H1 (cell line): Measurements from ENCODE around the gene MRPL11. TPM values are rescaled to one million over a fixed set of nuclear protein-coding genes. Genes with fewer than 3 reads are reported as not detected.

Experiments
- CTCF ChIA-PET: fragments of 300-600 bp; sonication (Branson Sonifier 250); formaldehyde crosslinking; loops from one replicate; lab custom pipeline; 2021; ENCODE audit not compliant: partially characterized antibody; lab: Charles Lee
- POLR2A ChIA-PET: fragments of 300-600 bp; sonication (Branson Sonifier 250); formaldehyde crosslinking; loops from one replicate; lab custom pipeline; 2021; ENCODE audit warnings: inconsistent platforms; ENCODE audit not compliant: partially characterized antibody; lab: Charles Lee
- DNase-seq, 2 experiments: peaks; one replicate each; pipeline versions ENCODE4 v3.0.0 to v3.0.0-alpha.2; 2010 to 2022; ENCODE audit warnings: low spot score in 2 of 2, low read depth in 1 of 2, mixed read lengths in 1 of 2
- FAIRE-seq: peaks from 2 replicates; lab custom pipeline; 2011; peaks lifted over from hg19 to GRCh38; lab: Jason Lieb, UNC
- H2AFZ ChIP-seq: 2 replicates; pipeline ENCODE4 v1.8.1; 2012; ENCODE audit warnings: low read length, inconsistent platforms
- H2AK5ac ChIP-seq: 2 replicates; pipeline ENCODE4 v1.6.1; 2013; ENCODE audit warnings: low read depth, low read length
- H2BK120ac ChIP-seq: replicated peaks from 2 replicates; pipeline ENCODE3; 2013; ENCODE audit warnings: low read depth, low read length, inconsistent platforms
- H2BK12ac ChIP-seq: 2 replicates; pipeline ENCODE4 v1.6.1; 2013; ENCODE audit warnings: low read depth, low read length
- H2BK15ac ChIP-seq: 2 replicates; pipeline ENCODE4 v1.6.1; 2013; ENCODE audit warnings: low read length
- H2BK20ac ChIP-seq: 2 replicates; pipeline ENCODE4 v1.6.1; 2013; ENCODE audit warnings: low read length
- H2BK5ac ChIP-seq: 2 replicates; pipeline ENCODE4 v1.6.1; 2013; ENCODE audit warnings: low read depth, low read length
- H3K14ac ChIP-seq: 2 replicates; pipeline ENCODE4 v1.6.1; 2013; ENCODE audit warnings: inconsistent platforms; ENCODE audit not compliant: insufficient read length
- H3K18ac ChIP-seq: 2 replicates; pipeline ENCODE4 v1.6.1; 2013; ENCODE audit warnings: low read length; ENCODE audit errors: extremely low read depth
- H3K23ac ChIP-seq: 2 replicates; pipeline ENCODE4 v1.6.1; 2013; ENCODE audit warnings: inconsistent platforms; ENCODE audit not compliant: insufficient read length
- H3K23me2 ChIP-seq: 2 replicates; pipeline ENCODE4 v1.6.1; 2013; ENCODE audit warnings: low read depth, low read length
- H3K27ac ChIP-seq: 2 replicates; pipeline ENCODE4 v1.6.1; 2011; ENCODE audit warnings: low read depth, low read length, inconsistent platforms
- H3K27me3 ChIP-seq, 4 experiments: replicated peaks in 1 of 4; 1 replicate in 1 of 4; 2 replicates in 3 of 4; pipeline versions ENCODE4 v1.6.1 to v1.8.1; 2011 to 2013; ENCODE audit warnings: low read length in 3 of 4, mild to moderate bottlenecking in 3 of 4, inconsistent platforms in 2 of 4, mixed read lengths in 2 of 4, moderate library complexity in 1 of 4; ENCODE audit not compliant: control insufficient read depth in 3 of 4, insufficient read depth in 3 of 4; ENCODE audit errors: extremely low read depth in 1 of 4
- H3K36me3 ChIP-seq, 4 experiments: 2 replicates each; pipeline versions ENCODE4 v1.6.1 to v1.8.1; 2011 to 2013; ENCODE audit warnings: mild to moderate bottlenecking in 4 of 4, low read length in 3 of 4, moderate library complexity in 2 of 4, control low read depth in 1 of 4, inconsistent platforms in 1 of 4; ENCODE audit not compliant: insufficient read depth in 4 of 4, control insufficient read depth in 2 of 4
- H3K4ac ChIP-seq: replicated peaks from 2 replicates; pipeline ENCODE3; 2013; ENCODE audit warnings: low read length, low read depth, mixed read lengths, inconsistent platforms; ENCODE audit not compliant: insufficient read length
- H3K4me1 ChIP-seq, 4 experiments: replicated peaks in 1 of 4; 1 replicate in 1 of 4; 2 replicates in 3 of 4; pipeline versions ENCODE4 v1.6.1 to v1.8.1; 2011 to 2013; ENCODE audit warnings: low read length in 3 of 4, inconsistent platforms in 2 of 4, mixed read lengths in 1 of 4; ENCODE audit not compliant: insufficient read depth in 4 of 4, control insufficient read depth in 3 of 4
- H3K4me2 ChIP-seq, 2 experiments: 2 replicates each; pipeline versions ENCODE4 v1.6.1 to v1.8.1; 2011 to 2013; ENCODE audit warnings: low read depth in 2 of 2, low read length in 2 of 2, control low read depth in 1 of 2, inconsistent platforms in 1 of 2, mild to moderate bottlenecking in 1 of 2; ENCODE audit not compliant: insufficient read depth in 1 of 2
- H3K4me3 ChIP-seq, 4 experiments: fragments of 200-600, 300-600 bp in 1 of 4; sonication (generic), shearing (Covaris generic), sonication (Bioruptor Twin) in 1 of 4; 2 replicates each; pipeline versions ENCODE4 v1.5.1 to v1.8.1; 2011 to 2016; ENCODE audit warnings: low read length in 4 of 4, low read depth in 3 of 4, control low read depth in 2 of 4, inconsistent platforms in 2 of 4, mild to moderate bottlenecking in 2 of 4, mixed read lengths in 1 of 4, moderate library complexity in 1 of 4; ENCODE audit not compliant: insufficient read depth in 2 of 4; ENCODE audit errors: extremely low read depth in 1 of 4
- H3K56ac ChIP-seq: replicated peaks from 2 replicates; pipeline ENCODE3; 2013; ENCODE audit warnings: low read depth, mild to moderate bottlenecking, mixed read lengths, low read length, inconsistent platforms; ENCODE audit not compliant: insufficient read length
- H3K79me1 ChIP-seq: 2 replicates; pipeline ENCODE4 v1.6.1; 2013; ENCODE audit warnings: low read depth, low read length, control low read depth
- H3K79me2 ChIP-seq, 2 experiments: 2 replicates each; pipeline versions ENCODE4 v1.6.1 to v1.8.1; 2012 to 2013; ENCODE audit warnings: low read length in 2 of 2, mild to moderate bottlenecking in 2 of 2, inconsistent platforms in 1 of 2; ENCODE audit not compliant: insufficient read depth in 2 of 2, control insufficient read depth in 1 of 2
- H3K9ac ChIP-seq, 4 experiments: replicated peaks in 1 of 4; 1 replicate in 1 of 4; 2 replicates in 3 of 4; pipeline versions ENCODE4 v1.6.1 to v1.8.1; 2011 to 2013; ENCODE audit warnings: low read depth in 3 of 4, low read length in 3 of 4, control low read depth in 2 of 4, mild to moderate bottlenecking in 2 of 4, moderate library complexity in 2 of 4, inconsistent platforms in 1 of 4; ENCODE audit errors: extremely low read depth in 1 of 4
- H3K9me3 ChIP-seq, 2 experiments: 2 replicates each; pipeline versions ENCODE4 v1.6.1 to v1.8.1; 2012 to 2013; ENCODE audit warnings: mild to moderate bottlenecking in 2 of 2, moderate library complexity in 2 of 2, control low read depth in 1 of 2, inconsistent platforms in 1 of 2, low read depth in 1 of 2, low read length in 1 of 2, mixed read lengths in 1 of 2; ENCODE audit not compliant: insufficient read depth in 2 of 2
- H4K20me1 ChIP-seq, 2 experiments: replicated peaks in 1 of 2; 2 replicates each; pipeline versions ENCODE3 to v1.8.1; 2011 to 2013; ENCODE audit warnings: inconsistent platforms in 2 of 2, low read length in 2 of 2, mild to moderate bottlenecking in 1 of 2; ENCODE audit not compliant: insufficient read depth in 2 of 2, control insufficient read depth in 1 of 2
- H4K5ac ChIP-seq: 2 replicates; pipeline ENCODE4 v1.6.1; 2013; ENCODE audit warnings: low read length, low read depth, mixed read lengths, inconsistent platforms; ENCODE audit not compliant: insufficient read length
- H4K8ac ChIP-seq: 2 replicates; pipeline ENCODE4 v1.8.0; 2013; ENCODE audit warnings: mild to moderate bottlenecking, moderate library complexity, low read length, inconsistent platforms; ENCODE audit not compliant: insufficient read depth; ENCODE audit errors: extremely low read depth
- H4K91ac ChIP-seq: replicated peaks from 2 replicates; pipeline ENCODE3; 2013; ENCODE audit warnings: low read length, mixed read lengths, inconsistent platforms; ENCODE audit not compliant: insufficient read length
- BRCA1 ChIP-seq: IDR thresholded peaks from 2 replicates; pipeline ENCODE4 v1.6.1; 2012; ENCODE audit warnings: low read depth, low read length, improper control_type of control experiment
- EP300 ChIP-seq, 2 experiments: IDR thresholded peaks; 1 replicate in 1 of 2; 2 replicates in 1 of 2; pipeline ENCODE4 v1.6.1; 2011 to 2012; ENCODE audit warnings: low read depth in 2 of 2, low read length in 2 of 2, mild to moderate bottlenecking in 2 of 2, borderline replicate concordance in 1 of 2, inconsistent platforms in 1 of 2, moderate library complexity in 1 of 2
- FOSL1 ChIP-seq: IDR thresholded peaks from 2 replicates; pipeline ENCODE4 v1.6.1; 2011; ENCODE audit warnings: mild to moderate bottlenecking, low read depth, low read length, moderate library complexity; ENCODE audit not compliant: insufficient read depth
- GABPA ChIP-seq: IDR thresholded peaks from 2 replicates; pipeline ENCODE4 v1.6.1; 2011; ENCODE audit warnings: mild to moderate bottlenecking, low read length, moderate library complexity, borderline replicate concordance; ENCODE audit not compliant: insufficient read depth
- GTF2F1 ChIP-seq: IDR thresholded peaks from 2 replicates; pipeline ENCODE4 v1.6.1; 2012; ENCODE audit warnings: low read depth, low read length, improper control_type of control experiment, borderline replicate concordance
- HDAC6 ChIP-seq: IDR thresholded peaks from one replicate; pipeline ENCODE4 v1.7.1; 2012; ENCODE audit warnings: low read depth, mild to moderate bottlenecking, inconsistent platforms, low read length, moderate library complexity
- KDM1A ChIP-seq: fragments of 200-600, 300-600 bp; sonication (generic); IDR thresholded peaks from 2 replicates; pipeline ENCODE4 v1.7.1; 2016; ENCODE audit warnings: mild to moderate bottlenecking, low read length, borderline replicate concordance
- KDM5A ChIP-seq: fragments of 200-600 bp; IDR thresholded peaks from 2 replicates; pipeline ENCODE4 v1.7.1; 2012; ENCODE audit warnings: mild to moderate bottlenecking, low read length, inconsistent platforms, mixed read lengths
- MAFK ChIP-seq: IDR thresholded peaks from 2 replicates; pipeline ENCODE4 v1.6.1; 2012; ENCODE audit warnings: low read depth, mild to moderate bottlenecking, improper control_type of control experiment, low read length
- SIX5 ChIP-seq: IDR thresholded peaks from 2 replicates; pipeline ENCODE4 v1.6.1; 2011; ENCODE audit warnings: mild to moderate bottlenecking, low read depth, low read length
- TCF12 ChIP-seq: IDR thresholded peaks from 2 replicates; pipeline ENCODE4 v1.6.1; 2011; ENCODE audit warnings: low read depth, mild to moderate bottlenecking, low read length
- TEAD4 ChIP-seq: IDR thresholded peaks from 2 replicates; pipeline ENCODE4 v1.6.1; 2012; ENCODE audit warnings: low read depth, low read length, inconsistent platforms, mixed read lengths
- WGBS, 2 experiments: shearing (Covaris generic) in 1 of 2; methylation state at CpG; one replicate each; pipeline versions ENCODE4 v1.1.6 to v1.1.7; 2013 to 2015; ENCODE audit warnings: low lambda C conversion rate in 2 of 2, mixed read lengths in 2 of 2, inconsistent platforms in 1 of 2, low coverage in 1 of 2, missing lambda C conversion rate in 1 of 2; ENCODE audit not compliant: insufficient replicate concordance in 2 of 2, insufficient coverage in 1 of 2, insufficient read length in 1 of 2; ENCODE audit errors: extremely low coverage in 1 of 2, missing lambda C conversion rate in 1 of 2; 5-methylcytosine and 5-hydroxymethylcytosine counted together
- polyA plus RNA-seq, 7 experiments: library from polyadenylated mRNA; depleted of rRNA in 3 of 7; stranded (reverse) in 5 of 7; unstranded in 2 of 7; fragments of >200 nt in 5 of 7; fragments of 200-250 nt in 2 of 7; gene quantifications; 1 replicate in 5 of 7; 2 replicates in 1 of 7; 4 replicates in 1 of 7; pipeline versions ENCODE4 v1.2.1 to v1.2.3, GENCODE V29; 2011 to 2013; ENCODE audit warnings: missing spikeins in 2 of 7, mixed read lengths in 2 of 7
- total RNA-seq: library from RNA; stranded (reverse); fragmentation: NEBNext Ultra II Directional; extraction: Animal tissue kit (Norgen Biotek cat#: 25700); gene quantifications from 2 replicates; pipeline ENCODE4 v1.2.1, GENCODE V29; 2021
- TF ChIP-seq, protein P1 (sequence below): IDR thresholded peaks from 2 replicates; pipeline ENCODE4 v1.6.1; 2011; ENCODE audit warnings: low read depth, mild to moderate bottlenecking, low read length; ENCODE audit not compliant: insufficient read depth

Gene MRPL11
- total and polyA plus RNA-seq, 2 of the 8 experiments (the other 6 are each of a cell fraction or from before 2014, with no cell fraction given), result 105 to 141 TPM

DNA sequence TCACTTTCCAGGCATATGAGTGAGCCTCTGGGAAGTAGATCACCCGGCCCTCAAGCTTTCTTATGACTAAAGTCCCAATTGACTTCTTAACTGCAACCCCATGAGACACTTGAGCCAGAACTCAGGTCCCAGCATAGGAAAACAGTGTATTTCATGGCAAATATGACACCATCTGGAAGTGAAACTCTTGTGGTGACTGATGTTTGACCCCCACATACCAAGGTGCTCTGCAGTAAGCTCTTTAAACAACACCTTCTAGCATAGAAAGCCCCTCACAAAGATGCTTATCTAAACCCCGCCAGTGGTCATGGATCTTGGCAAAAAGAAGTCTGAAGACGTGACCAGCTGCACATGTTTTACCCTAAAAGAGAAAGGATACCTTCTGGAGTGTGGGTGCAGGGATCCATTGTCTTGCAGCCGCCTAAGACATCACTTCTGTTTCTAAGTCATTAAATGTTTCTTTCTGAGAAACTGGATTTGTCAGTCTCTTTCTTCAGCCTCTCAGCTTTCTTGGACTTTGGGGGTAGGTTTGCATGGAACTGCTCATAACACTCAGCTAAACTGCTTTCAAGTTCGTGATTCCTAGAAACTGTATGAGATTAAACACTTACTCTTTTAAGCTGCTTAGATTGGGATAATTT is 20.6 kb upstream of the MRPL11 start:
- Histone ChIP-seq H3K14ac (no peak overlapping the region), H3K9ac (no peak overlapping the region), H3K23ac (no peak overlapping the region), H3K4ac (no peak overlapping the region), H3K4me1 (no peaks in the 10 kb centered on the region), H3K18ac (no peak overlapping the region), H2BK20ac (no peak overlapping the region), H3K27me3 (no peaks in the 10 kb centered on the region), H2AFZ (no peak overlapping the region), H3K9me3 (peaks cover 4% of the 10 kb centered on the region in 2 experiments; a peak in 2 of 4 replicates), H2AK5ac (no peak overlapping the region), H3K36me3 (no peaks in the 10 kb centered on the region; a peak in 1 of 8 replicates), H4K8ac (no peak overlapping the region), H3K4me2 (no peak overlapping the region), H2BK12ac (no peak overlapping the region), H4K5ac (no peak overlapping the region), H3K23me2 (no peaks in the 10 kb centered on the region; the same call in 1 of the 2 replicates), H3K79me2 (no peaks in the 10 kb centered on the region), H3K4me3 (no peak overlapping the region), H4K20me1 (no peaks in the 10 kb centered on the region), H3K79me1 (no peaks in the 10 kb centered on the region), H2BK120ac (no peak overlapping the region), H4K91ac (no peak overlapping the region), H3K27ac (no peak overlapping the region), H2BK15ac (no peak overlapping the region), H2BK5ac (no peak overlapping the region), H3K56ac (no peak overlapping the region)
- FAIRE-seq (no peak), DNase-seq (no peak)
- WGBS, 2 experiments, result 82% methylated on average over 5 of the region's 5 CpGs; no CpG with 5 or more reads in 1 of the 2 experiments
- ChIA-PET CTCF (interaction anchor here (0.5 to 1.6 kb wide), 8 partner anchors 19 to 51 kb away, joined by 3 to 4 read pairs (median 3); partner anchors contain the start of genes DPP3 and MRPL11), POLR2A (interaction anchor here (0.6 to 1.6 kb wide), 7 partner anchors 8 to 220 kb away, joined by 3 to 7 read pairs (median 3); partner anchors contain the start of genes DPP3 and MRPL11)
- no peak for TF ChIP-seq BRCA1
- no peak for TF ChIP-seq EP300 (IDR thresholded peaks at IDR 0.05; ENCODE audit: borderline replicate concordance in 1 of 2, low read depth in 2 of 2, low read length in 2 of 2)
- TF ChIP-seq GTF2F1, result no peak
- TF ChIP-seq SIX5, result no peak
- TF ChIP-seq, protein P1, sequence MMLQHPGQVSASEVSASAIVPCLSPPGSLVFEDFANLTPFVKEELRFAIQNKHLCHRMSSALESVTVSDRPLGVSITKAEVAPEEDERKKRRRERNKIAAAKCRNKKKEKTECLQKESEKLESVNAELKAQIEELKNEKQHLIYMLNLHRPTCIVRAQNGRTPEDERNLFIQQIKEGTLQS, result no peak
- no peak for TF ChIP-seq MAFK
- TF ChIP-seq KDM1A, result no peak
- no peak for TF ChIP-seq KDM5A
- no peak for TF ChIP-seq GABPA
- no peak for TF ChIP-seq FOSL1
- TF ChIP-seq TEAD4, result no peak
- no peak for TF ChIP-seq HDAC6
- no peak for TF ChIP-seq TCF12
